ENCODE data around the gene KCNIP4. TPM values are rescaled to one million over a fixed set of nuclear protein-coding genes. Genes with fewer than 3 reads are reported as not detected.

KCNIP4 gene
- total and polyA plus RNA-seq, 2 of the 8 experiments (the other 6 are each of a cell fraction or from before 2014, with no cell fraction given), result 0.06 TPM; not detected in 1

GRCh38 chr4:20944961-20945360, 1003.6 kb downstream of the KCNIP4 start:
- no peak overlapping the region for H3K4me3 ChIP-seq (ENCODE audit: extremely low read depth in 1 of 4, insufficient read depth in 2 of 4, low read depth in 3 of 4, low read length in 4 of 4)
- H4K8ac ChIP-seq (ENCODE audit: extremely low read depth, insufficient read depth, low read length), result no peak overlapping the region
- no peak overlapping the region for H2BK5ac ChIP-seq (ENCODE audit: low read depth, low read length)
- H3K79me2 ChIP-seq (ENCODE audit: control insufficient read depth in 1 of 2, insufficient read depth in 2 of 2, low read length in 2 of 2), result no peaks in the 10 kb centered on the region
- peaks cover 0 to 2% of the 10 kb centered on the region in 2 experiments for H4K20me1 ChIP-seq (replicated peaks in 1 of 2; ENCODE audit: control insufficient read depth in 1 of 2, insufficient read depth in 2 of 2, low read length in 2 of 2)
- no peak overlapping the region for H3K56ac ChIP-seq (replicated peaks; ENCODE audit: insufficient read length, low read depth, low read length)
- H3K4me2 ChIP-seq (ENCODE audit: insufficient read depth in 1 of 2, low read depth in 2 of 2, low read length in 2 of 2), result no peak overlapping the region
- H4K5ac ChIP-seq (ENCODE audit: insufficient read length, low read depth, low read length), result no peak overlapping the region
- no peak overlapping the region for H3K4ac ChIP-seq (replicated peaks; ENCODE audit: insufficient read length, low read depth, low read length)
- H3K36me3 ChIP-seq (ENCODE audit: control insufficient read depth in 2 of 4, insufficient read depth in 4 of 4, low read length in 3 of 4), result no peaks in the 10 kb centered on the region
- no peaks in the 10 kb centered on the region for H3K79me1 ChIP-seq (ENCODE audit: low read depth, low read length)
- H3K9me3 ChIP-seq (ENCODE audit: insufficient read depth in 2 of 2, low read depth in 1 of 2, low read length in 1 of 2), result no peaks in the 10 kb centered on the region
- CTCF ChIA-PET (ENCODE audit: partially characterized antibody), result interaction anchor here (1.1 kb wide), 1 partner anchor 172 kb away, joined by 5 read pairs; no protein-coding TSS in a partner anchor
- H2BK12ac ChIP-seq (ENCODE audit: low read depth, low read length), result no peak overlapping the region
- no peak overlapping the region for H2BK20ac ChIP-seq (ENCODE audit: low read length)
- no peak overlapping the region for H3K23ac ChIP-seq (ENCODE audit: insufficient read length)
- H3K27me3 ChIP-seq (replicated peaks in 1 of 4; ENCODE audit: control insufficient read depth in 3 of 4, extremely low read depth in 1 of 4, insufficient read depth in 3 of 4, low read length in 3 of 4), result no peaks in the 10 kb centered on the region
- no peak overlapping the region for H3K9ac ChIP-seq (replicated peaks in 1 of 4; ENCODE audit: extremely low read depth in 1 of 4, low read depth in 3 of 4, low read length in 3 of 4)
- H3K14ac ChIP-seq (ENCODE audit: insufficient read length), result no peak overlapping the region
- no peak for DNase-seq (ENCODE audit: low read depth in 1 of 2, low spot score in 2 of 2)
- H2BK120ac ChIP-seq (replicated peaks; ENCODE audit: low read depth, low read length), result no peak overlapping the region
- no peak overlapping the region for H3K18ac ChIP-seq (ENCODE audit: extremely low read depth, low read length)
- no peaks in the 10 kb centered on the region for H3K4me1 ChIP-seq (replicated peaks in 1 of 4; ENCODE audit: control insufficient read depth in 3 of 4, insufficient read depth in 4 of 4, low read length in 3 of 4)
- H3K27ac ChIP-seq (ENCODE audit: low read depth, low read length), result no peak overlapping the region
- POLR2A ChIA-PET (ENCODE audit: partially characterized antibody), result no interaction called here
- no peak overlapping the region for H2AFZ ChIP-seq (ENCODE audit: low read length)
- no peak overlapping the region for H4K91ac ChIP-seq (replicated peaks; ENCODE audit: insufficient read length, low read length)
- no peaks in the 10 kb centered on the region; the same call in 1 of the 2 replicates for H3K23me2 ChIP-seq (ENCODE audit: low read depth, low read length)
- no peak for FAIRE-seq
- no peak overlapping the region for H2BK15ac ChIP-seq (ENCODE audit: low read length)
- H2AK5ac ChIP-seq (ENCODE audit: low read depth, low read length), result no peak overlapping the region
- TF ChIP-seq SRF (IDR thresholded peaks at IDR 0.05; ENCODE audit: low read depth, low read length), result no peak

Data from H1 (cell line).